Gastroesophageal sphincter (tissue), 4 donors: Measurements from ENCODE around the gene ANXA4. TPM values are rescaled to one million over a fixed set of nuclear protein-coding genes. Genes with fewer than 3 reads are reported as not detected.
A peak's percentile ranks its signal among the peaks of the same experiment; 100 is the strongest.
"Not testable (repeated sequence)": the region's sequence is repeated elsewhere in the genome, so short reads cannot be mapped to it uniquely, and the experiment has no call there.

Source experiments
- ATAC-seq: fragments of 150-250 bp; one replicate; pipeline ENCODE4 v1.9.1; 2016; ENCODE audit warnings: mild to moderate bottlenecking, moderate library complexity
- H3K27ac ChIP-seq, 4 donors: fragments of 200-600 bp; sonication (generic) in 3 of 4; 1 replicate in 3 of 4; 2 replicates in 1 of 4; pipeline ENCODE4 v1.5.1; 2016 to 2019
- H3K27me3 ChIP-seq: fragments of 200-600 bp; sonication (generic); one replicate; pipeline ENCODE4 v1.5.1; 2019
- H3K36me3 ChIP-seq, 2 donors: fragments of 200-600 bp; sonication (generic); one replicate each; pipeline ENCODE4 v1.5.1; 2019; ENCODE audit warnings: control low read depth in 1 of 2
- H3K4me1 ChIP-seq, 3 donors: fragments of 200-600 bp; sonication (generic); 1 replicate in 2 of 3; 2 replicates in 1 of 3; pipeline ENCODE4 v1.5.1; 2016 to 2019; ENCODE audit warnings: control low read depth in 2 of 3
- H3K4me3 ChIP-seq, 2 donors: fragments of 200-600 bp; sonication (generic); one replicate each; pipeline ENCODE4 v1.5.1; 2019; ENCODE audit warnings: mild to moderate bottlenecking in 1 of 2, moderate library complexity in 1 of 2
- H3K9me3 ChIP-seq, 3 donors: fragments of 200-600 bp; sonication (generic); one replicate each; pipeline ENCODE4 v1.5.1; 2017 to 2019; ENCODE audit warnings: control low read depth in 2 of 3
- EP300 ChIP-seq: sonication (generic); formaldehyde crosslinking; IDR thresholded peaks from one replicate; pipeline ENCODE4 v1.6.1; 2017; ENCODE audit warnings: antibody characterized with exemption, mild to moderate bottlenecking
- POLR2A ChIP-seq, 2 donors: fragments of 450-650 bp; IDR thresholded peaks; one replicate each; pipeline ENCODE4 v1.6.1; 2017; ENCODE audit warnings: antibody characterized with exemption in 2 of 2, mild to moderate bottlenecking in 2 of 2, moderate library complexity in 1 of 2
- POLR2AphosphoS5 ChIP-seq: sonication (generic); formaldehyde crosslinking; IDR thresholded peaks from one replicate; pipeline ENCODE4 v1.6.1; 2017; ENCODE audit warnings: antibody characterized with exemption
- WGBS, 2 donors: methylation state at CpG; one replicate each; pipeline ENCODE4 v1.1.5; 2018; ENCODE audit warnings: low coverage in 1 of 2; 5-methylcytosine and 5-hydroxymethylcytosine counted together
- total RNA-seq, 4 donors: library from RNA; depleted of rRNA; stranded (reverse); fragments of >200 nt; gene quantifications; one replicate each; pipeline ENCODE4 v1.1.0, GENCODE V29; 2016
- TF ChIP-seq, protein P1 (sequence below), 4 experiments: fragments of 200-600 bp in 2 of 4; fragments of 450-650 bp in 2 of 4; sonication (generic) in 1 of 4; IDR thresholded peaks; one replicate each; pipeline ENCODE4 v1.5.1; 2017 to 2019; ENCODE audit warnings: antibody characterized with exemption in 4 of 4, mild to moderate bottlenecking in 2 of 4, moderate library complexity in 2 of 4

ANXA4 gene
- total RNA-seq, 4 donors from 2014 or later: 49.0 to 66.8 (median 58.1) TPM

DNA sequence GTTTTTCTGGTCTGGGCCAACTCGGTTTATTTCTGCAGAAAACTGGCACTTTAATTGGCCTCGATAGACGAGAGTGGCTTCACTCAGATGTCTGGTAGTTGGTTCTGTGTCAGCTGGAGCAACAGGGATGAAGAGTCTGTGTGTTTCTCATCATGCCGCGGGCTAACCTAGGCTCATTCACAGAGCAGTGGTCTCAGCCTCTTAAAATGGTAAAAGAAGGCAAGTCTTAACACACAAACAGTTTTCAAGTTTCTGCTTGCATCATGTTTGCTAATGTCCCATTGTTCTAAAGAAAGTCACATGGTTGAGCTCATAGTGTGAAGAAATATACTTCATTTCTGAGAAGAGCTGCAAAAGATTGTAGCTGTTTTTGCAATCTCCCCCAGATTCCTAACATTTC lies 37.5 kb upstream of the ANXA4 start:
- Histone ChIP-seq H3K27ac (no peak overlapping the region), H3K4me1 (no peaks in the 10 kb centered on the region), H3K9me3 (no peaks in the 10 kb centered on the region), H3K4me3 (no peak overlapping the region), H3K27me3 (no peaks in the 10 kb centered on the region), H3K36me3 (no peaks in the 10 kb centered on the region)
- WGBS, 2 donors: 83 to 91% methylated on average over 5 of the region's 5 CpGs
- TF ChIP-seq, protein P1, sequence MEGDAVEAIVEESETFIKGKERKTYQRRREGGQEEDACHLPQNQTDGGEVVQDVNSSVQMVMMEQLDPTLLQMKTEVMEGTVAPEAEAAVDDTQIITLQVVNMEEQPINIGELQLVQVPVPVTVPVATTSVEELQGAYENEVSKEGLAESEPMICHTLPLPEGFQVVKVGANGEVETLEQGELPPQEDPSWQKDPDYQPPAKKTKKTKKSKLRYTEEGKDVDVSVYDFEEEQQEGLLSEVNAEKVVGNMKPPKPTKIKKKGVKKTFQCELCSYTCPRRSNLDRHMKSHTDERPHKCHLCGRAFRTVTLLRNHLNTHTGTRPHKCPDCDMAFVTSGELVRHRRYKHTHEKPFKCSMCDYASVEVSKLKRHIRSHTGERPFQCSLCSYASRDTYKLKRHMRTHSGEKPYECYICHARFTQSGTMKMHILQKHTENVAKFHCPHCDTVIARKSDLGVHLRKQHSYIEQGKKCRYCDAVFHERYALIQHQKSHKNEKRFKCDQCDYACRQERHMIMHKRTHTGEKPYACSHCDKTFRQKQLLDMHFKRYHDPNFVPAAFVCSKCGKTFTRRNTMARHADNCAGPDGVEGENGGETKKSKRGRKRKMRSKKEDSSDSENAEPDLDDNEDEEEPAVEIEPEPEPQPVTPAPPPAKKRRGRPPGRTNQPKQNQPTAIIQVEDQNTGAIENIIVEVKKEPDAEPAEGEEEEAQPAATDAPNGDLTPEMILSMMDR (IDR thresholded peaks at IDR 0.05): no peak
- TF ChIP-seq EP300: no peak
- TF ChIP-seq POLR2AphosphoS5: no peak
- no peak for TF ChIP-seq POLR2A (IDR thresholded peaks at IDR 0.05)
- ATAC-seq: no peak

- Histone ChIP-seq H3K27me3 (no peaks in the 10 kb centered on the region), H3K9me3 (no peaks in the 10 kb centered on the region), H3K36me3 (no peaks in the 10 kb centered on the region), H3K27ac (no peak overlapping the region), H3K4me1 (peaks cover 0 to 2% (median 0%) of the 10 kb centered on the region in 3 donors), H3K4me3 (no peak overlapping the region)
- TF ChIP-seq EP300 (no peak), POLR2A (IDR thresholded peaks at IDR 0.05) (no peak), POLR2AphosphoS5 (no peak)
- TF ChIP-seq, protein P1 (IDR thresholded peaks at IDR 0.05): no peak
- WGBS, 2 donors: 78 to 84% methylated on average over 4 to 5 of the region's 5 CpGs
- no peak for ATAC-seq
Observed at GRCh38 chr2:69709290-69709689, 32.6 kb upstream of the ANXA4 start.

DNA sequence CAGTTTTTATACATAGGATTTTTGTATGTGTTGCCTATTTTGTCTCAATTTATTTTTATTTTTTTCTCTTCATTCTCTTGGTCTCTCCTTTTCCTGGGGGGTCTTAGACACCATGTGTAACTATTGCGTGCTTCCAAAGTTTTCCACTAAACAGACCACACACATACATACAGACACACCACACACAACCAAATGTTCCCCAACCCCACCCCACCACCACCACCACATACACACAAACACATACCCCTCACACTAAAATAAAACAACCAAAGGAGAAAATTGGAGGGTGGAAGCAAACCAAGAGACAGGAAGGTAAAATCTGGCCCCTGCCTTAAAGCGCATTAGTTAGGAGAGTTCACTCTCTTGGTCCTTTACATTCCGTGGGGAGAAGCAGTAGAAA lies 30.0 kb upstream of the ANXA4 start:
- Histone ChIP-seq H3K4me3 (no peak overlapping the region), H3K36me3 (no peaks in the 10 kb centered on the region), H3K27ac (no peak overlapping the region), H3K27me3 (no peaks in the 10 kb centered on the region), H3K9me3 (no peaks in the 10 kb centered on the region), H3K4me1 (peaks cover 0 to 7% (median 0%) of the 10 kb centered on the region in 3 donors)
- ATAC-seq: no peak
- 75 to 93% methylated on average over 3 of the region's 3 CpGs for WGBS, 2 donors
- TF ChIP-seq, protein P1 (IDR thresholded peaks at IDR 0.05): no peak
- TF ChIP-seq POLR2AphosphoS5 (no peak), EP300 (no peak), POLR2A (IDR thresholded peaks at IDR 0.05) (no peak)

GRCh38 chr2:69714024-69714423 lies 27.9 kb upstream of the ANXA4 start:
- 77 to 100% methylated on average over 2 to 3 of the region's 6 CpGs for WGBS, 2 donors
- ATAC-seq: no peak
- Histone ChIP-seq H3K36me3 (no peaks in the 10 kb centered on the region), H3K27ac (no peak overlapping the region), H3K9me3 (no peaks in the 10 kb centered on the region), H3K27me3 (no peaks in the 10 kb centered on the region), H3K4me1 (peaks cover 0 to 12% (median 0%) of the 10 kb centered on the region in 3 donors), H3K4me3 (no peak overlapping the region)
- no peak for TF ChIP-seq EP300
- TF ChIP-seq, protein P1 (IDR thresholded peaks at IDR 0.05): no peak
- TF ChIP-seq POLR2A (IDR thresholded peaks at IDR 0.05): no peak
- TF ChIP-seq POLR2AphosphoS5: no peak

DNA sequence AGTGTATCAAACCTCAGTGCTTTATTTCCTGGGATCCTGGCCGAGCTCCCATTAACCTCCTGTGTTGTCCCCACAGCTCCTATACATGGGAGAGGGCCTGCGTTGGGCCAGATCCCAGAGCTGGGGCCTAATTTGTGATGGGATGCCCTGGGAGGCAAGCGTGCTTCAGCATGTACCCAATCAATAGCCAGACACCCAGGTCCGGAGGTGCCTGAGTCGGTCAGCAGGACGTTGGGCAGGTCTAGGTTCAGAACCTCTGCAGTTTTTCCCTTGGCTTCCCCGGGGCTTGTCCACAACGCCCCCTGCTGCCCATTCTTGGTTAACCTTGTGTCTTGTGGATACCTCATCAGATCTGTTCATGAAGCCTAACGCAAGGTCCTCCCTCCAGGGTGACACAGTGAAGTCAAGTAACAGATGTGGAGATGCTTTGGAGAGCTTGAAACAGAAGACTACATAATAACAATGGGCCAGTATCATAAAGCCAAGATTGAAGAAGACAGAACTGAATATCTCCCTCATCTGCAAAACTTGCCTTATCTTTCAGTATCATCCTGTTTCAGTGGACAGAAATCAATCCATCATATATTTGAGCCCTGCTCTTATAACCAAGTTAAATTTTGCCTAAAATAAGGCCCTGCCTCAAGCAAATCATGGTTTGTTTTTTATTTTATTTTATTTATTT lies 27.3 kb upstream of the ANXA4 start:
- WGBS, 2 donors: 0% methylated on average over 1 to 4 of the region's 9 CpGs
- peak; percentile 85 for ATAC-seq
- not testable (repeated sequence) for H3K27me3 ChIP-seq

More for the DNA sequence above, 27.3 kb upstream of the ANXA4 start:
- H3K36me3 ChIP-seq, H3K9me3 ChIP-seq, H3K27ac ChIP-seq, H3K4me3 ChIP-seq: not testable (repeated sequence)
- TF ChIP-seq, protein P1 (IDR thresholded peaks at IDR 0.05): peak; percentile 48 to 84 (median 72)
- peaks cover 0 to 12% (median 0%) of the 10 kb centered on the region in 3 donors for H3K4me1 ChIP-seq
